ENCODE results near the gene CCDC51. TPM values are rescaled to one million over a fixed set of nuclear protein-coding genes. Genes with fewer than 3 reads are reported as not detected.
A peak's percentile ranks its signal among the peaks of the same experiment; 100 is the strongest.

CCDC51 gene
- total and polyA plus RNA-seq, 2 experiments from 2014 or later: 18.6 to 31.4 TPM

DNA sequence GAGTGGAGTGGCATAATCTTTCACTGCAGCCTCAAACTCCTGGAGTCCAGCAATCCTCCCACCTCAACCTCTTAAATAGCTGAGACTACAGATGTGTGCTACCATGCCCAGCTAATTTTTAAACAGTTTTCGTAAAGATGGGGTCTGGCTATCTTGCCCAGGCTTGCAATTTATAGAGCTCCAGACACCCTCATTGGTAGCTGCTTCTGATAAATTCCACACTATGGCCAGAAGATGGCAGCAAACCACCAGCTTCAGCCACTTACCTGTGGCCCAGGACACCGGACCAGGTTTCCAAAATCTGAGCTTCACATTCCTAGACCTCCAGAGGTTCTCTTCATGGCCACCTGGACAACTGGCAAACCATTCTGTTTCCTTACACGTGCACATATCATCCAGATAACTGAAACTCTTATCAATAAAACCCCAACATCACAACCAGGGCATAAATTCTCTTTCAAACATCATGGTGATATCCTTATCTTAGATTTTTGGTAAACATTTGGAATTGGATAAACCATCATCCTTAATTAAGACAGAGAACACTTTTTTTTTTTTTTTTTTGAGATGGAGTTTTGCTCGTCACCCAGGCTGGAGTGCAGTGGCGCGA lies 39.0 kb downstream of the CCDC51 start:
- H3K4me3 ChIP-seq: no peak overlapping the region
- H3K27ac ChIP-seq: no peak overlapping the region
- no peaks in the 10 kb centered on the region for H3K27me3 ChIP-seq
- no peaks in the 10 kb centered on the region for H3K4me1 ChIP-seq (ENCODE audit: low read depth)
- peak; percentile 67 to 68 for DNase-seq (ENCODE audit: low read depth in 1 of 2, low spot score in 1 of 2)
- H3K9me3 ChIP-seq (ENCODE audit: low read depth): no peaks in the 10 kb centered on the region
- TF ChIP-seq, protein P1, sequence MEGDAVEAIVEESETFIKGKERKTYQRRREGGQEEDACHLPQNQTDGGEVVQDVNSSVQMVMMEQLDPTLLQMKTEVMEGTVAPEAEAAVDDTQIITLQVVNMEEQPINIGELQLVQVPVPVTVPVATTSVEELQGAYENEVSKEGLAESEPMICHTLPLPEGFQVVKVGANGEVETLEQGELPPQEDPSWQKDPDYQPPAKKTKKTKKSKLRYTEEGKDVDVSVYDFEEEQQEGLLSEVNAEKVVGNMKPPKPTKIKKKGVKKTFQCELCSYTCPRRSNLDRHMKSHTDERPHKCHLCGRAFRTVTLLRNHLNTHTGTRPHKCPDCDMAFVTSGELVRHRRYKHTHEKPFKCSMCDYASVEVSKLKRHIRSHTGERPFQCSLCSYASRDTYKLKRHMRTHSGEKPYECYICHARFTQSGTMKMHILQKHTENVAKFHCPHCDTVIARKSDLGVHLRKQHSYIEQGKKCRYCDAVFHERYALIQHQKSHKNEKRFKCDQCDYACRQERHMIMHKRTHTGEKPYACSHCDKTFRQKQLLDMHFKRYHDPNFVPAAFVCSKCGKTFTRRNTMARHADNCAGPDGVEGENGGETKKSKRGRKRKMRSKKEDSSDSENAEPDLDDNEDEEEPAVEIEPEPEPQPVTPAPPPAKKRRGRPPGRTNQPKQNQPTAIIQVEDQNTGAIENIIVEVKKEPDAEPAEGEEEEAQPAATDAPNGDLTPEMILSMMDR (IDR thresholded peaks at IDR 0.05; ENCODE audit: low read depth, low read length): peak; percentile 72
- H3K36me3 ChIP-seq: no peaks in the 10 kb centered on the region

DNA sequence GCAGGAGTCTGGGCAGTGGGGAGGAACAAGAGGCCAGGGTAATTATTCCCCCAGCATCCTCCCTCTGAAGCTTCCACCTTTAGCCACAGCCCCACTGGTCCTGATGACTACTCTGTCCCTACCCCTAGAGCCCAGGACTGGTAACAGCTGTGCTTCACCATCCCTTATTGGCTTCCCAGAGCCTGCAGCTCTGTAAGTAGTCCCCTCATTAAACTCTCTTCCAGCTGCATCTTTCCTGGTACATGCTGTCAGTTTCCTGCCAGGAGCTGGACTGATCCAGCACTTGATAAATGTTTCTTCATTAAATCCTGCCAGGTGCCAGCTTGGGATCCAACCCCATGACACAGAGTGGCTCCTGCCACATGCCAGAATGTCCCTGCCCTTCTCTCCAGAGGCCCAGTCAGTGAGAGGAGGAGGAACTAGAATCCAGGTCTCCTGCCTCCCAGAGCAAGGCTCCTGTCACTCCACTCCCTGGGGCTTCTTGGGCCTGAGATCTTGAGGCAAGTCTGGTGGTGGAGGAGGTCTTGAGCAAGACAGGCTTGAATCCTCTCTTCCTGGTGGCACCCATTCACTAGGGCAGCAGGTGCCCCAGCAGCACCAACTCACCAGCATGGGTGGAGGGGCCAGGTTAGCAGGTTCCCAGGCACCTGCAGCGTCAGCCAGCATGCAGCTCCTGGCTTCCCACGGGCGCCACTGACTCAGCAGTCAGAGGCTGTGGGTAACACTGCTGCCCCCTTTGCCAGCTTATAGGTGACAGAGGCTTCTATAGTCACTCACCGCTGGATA lies 40.3 kb downstream of the CCDC51 start:
- no peak for DNase-seq (ENCODE audit: low read depth in 1 of 2, low spot score in 1 of 2)
- TF ChIP-seq, protein P1 (IDR thresholded peaks at IDR 0.05; ENCODE audit: low read depth, low read length): no peak
- Histone ChIP-seq H3K27ac (no peak overlapping the region), H3K4me1 (ENCODE audit: low read depth) (no peaks in the 10 kb centered on the region), H3K36me3 (no peaks in the 10 kb centered on the region), H3K9me3 (ENCODE audit: low read depth) (no peaks in the 10 kb centered on the region), H3K27me3 (no peaks in the 10 kb centered on the region), H3K4me3 (no peak overlapping the region)

DNA sequence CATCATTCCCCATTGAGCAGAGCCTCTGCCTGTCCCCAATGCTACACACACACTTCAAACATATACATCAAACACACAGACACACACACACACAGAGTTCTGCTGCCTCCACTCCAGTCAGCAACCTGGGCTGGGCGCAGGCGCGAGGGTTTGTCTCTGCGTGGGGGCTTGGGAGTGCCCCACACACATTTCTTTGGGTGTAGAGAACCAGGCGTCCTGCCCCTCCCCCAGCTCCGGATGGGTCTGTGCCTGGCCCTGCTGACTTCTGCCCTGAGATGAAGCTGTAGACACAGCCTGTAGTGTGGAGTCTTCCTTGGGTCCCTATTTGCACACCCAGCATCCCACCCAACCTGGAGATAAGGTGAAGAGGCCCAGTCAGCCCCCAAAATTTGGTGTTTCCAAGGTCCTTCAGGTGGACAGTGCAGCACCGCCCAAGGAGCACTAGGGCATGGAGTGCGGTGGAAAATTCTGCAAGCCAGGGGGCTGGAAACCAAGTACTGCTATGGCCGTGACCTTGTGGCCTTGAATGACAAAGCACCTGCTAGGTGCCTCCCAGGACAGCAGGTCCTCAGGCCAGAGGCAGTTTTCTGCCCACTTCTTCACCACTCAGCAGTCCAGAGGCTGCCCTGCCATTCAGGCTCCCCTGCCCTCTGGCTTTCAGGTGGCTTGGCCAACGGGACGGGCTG lies 41.1 kb downstream of the CCDC51 start:
- Histone ChIP-seq H3K36me3 (no peaks in the 10 kb centered on the region), H3K27ac (no peak overlapping the region), H3K9me3 (ENCODE audit: low read depth) (no peaks in the 10 kb centered on the region), H3K27me3 (no peaks in the 10 kb centered on the region), H3K4me1 (ENCODE audit: low read depth) (no peaks in the 10 kb centered on the region), H3K4me3 (no peak overlapping the region)
- TF ChIP-seq, protein P1 (IDR thresholded peaks at IDR 0.05; ENCODE audit: low read depth, low read length): no peak
- DNase-seq (ENCODE audit: low read depth in 1 of 2, low spot score in 1 of 2): no peak

DNA sequence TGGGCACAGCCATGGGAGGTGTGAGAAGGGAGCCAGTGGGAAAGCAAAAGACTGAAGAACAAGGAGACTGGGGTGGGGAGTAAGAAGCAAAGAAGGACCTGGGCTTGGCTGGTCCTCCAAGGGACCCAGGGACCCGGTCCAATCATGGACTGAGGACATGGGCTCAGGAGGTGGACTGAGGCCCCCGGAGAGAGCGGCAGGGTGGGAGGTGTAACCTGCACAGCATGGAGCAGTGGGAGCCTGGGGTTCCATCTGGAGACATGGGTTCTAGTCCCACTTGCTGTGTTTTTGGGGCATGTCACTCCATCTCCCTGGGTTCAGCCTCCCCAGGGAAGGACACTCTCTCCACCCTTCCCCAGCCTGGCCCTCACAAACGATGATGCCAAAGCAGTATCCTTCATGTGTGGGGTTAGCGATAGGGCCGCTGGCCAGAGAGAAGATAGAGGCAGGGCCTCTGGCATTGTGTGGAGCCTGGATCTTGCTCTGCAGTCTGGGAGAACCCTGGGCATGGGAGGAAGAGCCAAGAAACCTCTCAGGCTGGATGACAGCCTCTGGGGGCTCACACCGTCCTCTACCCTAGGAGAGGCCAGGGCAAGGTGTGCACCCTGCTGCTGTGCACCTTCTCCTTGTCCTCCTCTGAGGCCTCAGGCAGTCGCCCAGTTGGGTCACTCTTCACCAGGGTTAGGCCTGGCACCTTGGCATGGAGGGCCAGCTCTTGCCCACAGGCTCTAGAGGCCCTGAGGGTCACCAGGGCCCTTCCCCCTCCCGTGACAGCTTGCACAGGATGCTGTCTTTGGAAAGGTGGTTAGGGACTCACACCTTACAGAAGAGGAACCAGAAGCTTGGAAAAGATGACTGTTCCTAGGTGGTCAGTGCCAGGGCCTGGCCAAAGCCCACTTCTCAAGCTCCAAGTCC lies 41.9 kb downstream of the CCDC51 start:
- H3K9me3 ChIP-seq (ENCODE audit: low read depth): no peaks in the 10 kb centered on the region
- TF ChIP-seq, protein P1 (IDR thresholded peaks at IDR 0.05; ENCODE audit: low read depth, low read length): no peak
- H3K4me1 ChIP-seq (ENCODE audit: low read depth): no peaks in the 10 kb centered on the region
- no peak overlapping the region for H3K27ac ChIP-seq
- H3K4me3 ChIP-seq: no peak overlapping the region
- H3K36me3 ChIP-seq: no peaks in the 10 kb centered on the region
- H3K27me3 ChIP-seq: no peaks in the 10 kb centered on the region
- DNase-seq (ENCODE audit: low read depth in 1 of 2, low spot score in 1 of 2): no peak

DNA sequence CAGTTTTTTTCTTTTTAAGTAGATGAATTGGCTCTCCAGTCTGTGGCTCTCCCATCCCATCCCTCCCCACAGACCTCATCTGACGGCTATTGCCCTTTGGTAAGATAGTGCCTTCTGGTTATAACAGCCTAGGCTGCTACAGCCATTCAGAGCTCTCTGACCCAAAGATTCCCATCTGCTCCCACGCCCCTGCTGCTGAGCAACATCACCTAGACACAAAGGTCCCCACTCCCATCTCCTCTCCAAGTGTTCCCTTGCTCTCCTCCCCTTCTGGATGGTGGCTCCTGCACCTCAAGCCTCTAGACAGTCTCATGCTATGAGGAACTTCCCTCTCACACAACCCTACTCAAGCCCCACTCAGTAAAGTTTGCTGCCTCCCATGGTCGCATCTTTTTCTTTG lies 44.2 kb downstream of the CCDC51 start:
- Histone ChIP-seq H3K4me3 (no peak overlapping the region), H3K27ac (no peak overlapping the region), H3K4me1 (ENCODE audit: low read depth) (no peaks in the 10 kb centered on the region), H3K36me3 (no peaks in the 10 kb centered on the region), H3K27me3 (no peaks in the 10 kb centered on the region), H3K9me3 (ENCODE audit: low read depth) (no peaks in the 10 kb centered on the region)
- TF ChIP-seq, protein P1 (IDR thresholded peaks at IDR 0.05; ENCODE audit: low read depth, low read length): no peak
- DNase-seq (ENCODE audit: low read depth in 1 of 2, low spot score in 1 of 2): no peak
